Hindlimb muscle (tissue), 1 donor: Measurements from ENCODE around the gene OR10J4. TPM values are rescaled to one million over a fixed set of nuclear protein-coding genes. Genes with fewer than 3 reads are reported as not detected.

Experiments
- polyA plus RNA-seq: library from polyadenylated mRNA; unstranded; fragments of 120-200 nt; gene quantifications from one replicate; pipeline ENCODE4 v1.2.1, GENCODE V29; 2013; ENCODE audit not compliant: insufficient read length

The OR10J4 gene
- polyA plus RNA-seq, 1 donor, result not detected

Other genes with a start within 250 kb of the OR10J4 start
- gene ACKR1, start 227.3 kb upstream of the OR10J4 start, polyA plus RNA-seq, result 6.5 TPM
- 0.50 TPM for gene FCER1A, start 129.9 kb upstream of the OR10J4 start, polyA plus RNA-seq
- gene OR10J1, start 7.5 kb downstream of the OR10J4 start, polyA plus RNA-seq, result not detected
- gene OR10J5, start 103.8 kb downstream of the OR10J4 start, polyA plus RNA-seq, result not detected
- not detected for gene APCS, start 155.6 kb downstream of the OR10J4 start, polyA plus RNA-seq